CD4-positive, alpha-beta T cell treated with Interferon alpha-2 for 1 hour (primary cell): ENCODE data around the gene TMEM98.
"Not testable (repeated sequence)": the region's sequence is repeated elsewhere in the genome, so short reads cannot be mapped to it uniquely, and the experiment has no call there.

Source experiments
- DNase-seq, 2 donors: peaks; one replicate each; pipeline ENCODE4 v3.0.0-alpha.2; 2020 to 2022

The TMEM98 gene

GRCh38 chr17:32987453-32987805 is 59.5 kb downstream of the TMEM98 start:
- not testable (repeated sequence) for DNase-seq

GRCh38 chr17:32987868-32988267 is 59.9 kb downstream of the TMEM98 start:
- DNase-seq: not testable (repeated sequence)

- no peak for DNase-seq
Measured at GRCh38 chr17:32988481-32989101, 60.6 kb downstream of the TMEM98 start.

GRCh38 chr17:32992321-32993033 is 64.5 kb downstream of the TMEM98 start:
- no peak for DNase-seq

- DNase-seq: no peak
Measured at GRCh38 chr17:32993977-32994376, 66.0 kb downstream of the TMEM98 start.
